Measurements from ENCODE around the gene IMMP2L.

The IMMP2L gene

GRCh38 chr7:110911632-110912031 is 650.7 kb downstream of the IMMP2L start:
- TF ChIP-seq CTCF (conservative IDR thresholded peaks at IDR 0.05), result no peak
- no peak overlapping the region for H3K27ac ChIP-seq

DNA sequence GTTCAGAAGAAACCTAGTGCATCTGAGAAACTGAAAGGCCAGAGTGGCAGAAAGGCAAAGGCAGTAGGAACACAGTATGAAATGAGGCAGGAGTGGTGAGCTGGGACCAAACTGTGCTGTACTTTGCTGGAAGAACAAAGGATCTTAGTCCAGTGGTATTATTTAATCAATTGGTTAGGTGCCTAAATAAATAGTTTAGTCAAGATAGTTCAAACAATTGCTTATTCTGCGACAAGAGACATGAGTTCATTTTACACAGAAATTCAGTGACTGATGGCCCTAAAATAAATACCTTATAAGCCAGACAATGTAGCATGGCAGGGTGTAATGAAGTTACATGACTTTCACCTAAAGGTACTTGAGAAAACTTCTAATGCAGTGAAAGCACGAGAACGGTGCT is 653.2 kb downstream of the IMMP2L start:
- H3K27ac ChIP-seq, result peak overlapping the region; percentile 52
- TF ChIP-seq CTCF (conservative IDR thresholded peaks at IDR 0.05), result no peak

GRCh38 chr7:110905773-110906566 is 656.3 kb downstream of the IMMP2L start:
- TF ChIP-seq CTCF (conservative IDR thresholded peaks at IDR 0.05), result no peak
- no peak overlapping the region for H3K27ac ChIP-seq

GRCh38 chr7:110898516-110898915 is 663.8 kb downstream of the IMMP2L start:
- H3K27ac ChIP-seq, result no peak overlapping the region
- no peak for TF ChIP-seq CTCF (conservative IDR thresholded peaks at IDR 0.05)

DNA sequence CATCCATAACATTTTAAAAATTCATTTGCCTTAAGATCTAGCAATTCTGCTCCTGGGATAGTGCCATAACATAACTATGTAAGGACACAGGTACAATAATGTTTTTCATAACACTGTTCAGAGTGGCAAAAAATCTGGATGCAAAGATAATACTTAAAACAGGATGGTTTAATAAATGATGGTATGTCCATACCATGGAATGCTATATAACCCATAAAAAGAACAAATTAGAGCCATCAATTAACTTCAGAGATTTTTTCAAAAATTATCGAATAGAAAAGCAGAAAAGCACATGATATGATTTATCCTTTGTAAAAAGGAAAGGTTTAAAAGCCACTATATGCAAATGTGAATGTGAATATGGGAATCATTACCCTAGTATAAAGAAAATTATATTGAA is 664.8 kb downstream of the IMMP2L start:
- no peak overlapping the region for H3K27ac ChIP-seq
- no peak for TF ChIP-seq CTCF (conservative IDR thresholded peaks at IDR 0.05)

DNA sequence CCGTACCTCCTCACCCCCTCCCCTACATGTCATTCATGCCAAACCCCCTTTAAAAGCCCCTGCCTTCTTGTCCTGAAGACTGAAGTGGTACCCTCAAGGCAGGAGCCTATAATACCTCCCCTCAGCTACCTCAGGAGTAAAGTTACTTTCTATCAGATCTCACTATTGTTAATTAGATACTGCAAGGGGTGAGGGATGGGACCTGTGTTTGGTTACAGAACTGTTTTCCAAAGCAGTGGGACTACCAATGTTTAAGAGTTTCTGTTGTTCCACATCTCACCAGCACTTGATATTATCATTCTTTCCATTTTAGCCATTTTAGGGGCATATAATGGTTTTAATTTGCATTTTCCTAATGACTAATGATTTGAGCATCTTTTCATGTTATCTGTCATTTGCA is 668.2 kb downstream of the IMMP2L start:
- H3K27ac ChIP-seq, result no peak overlapping the region
- TF ChIP-seq CTCF (conservative IDR thresholded peaks at IDR 0.05), result no peak

DNA sequence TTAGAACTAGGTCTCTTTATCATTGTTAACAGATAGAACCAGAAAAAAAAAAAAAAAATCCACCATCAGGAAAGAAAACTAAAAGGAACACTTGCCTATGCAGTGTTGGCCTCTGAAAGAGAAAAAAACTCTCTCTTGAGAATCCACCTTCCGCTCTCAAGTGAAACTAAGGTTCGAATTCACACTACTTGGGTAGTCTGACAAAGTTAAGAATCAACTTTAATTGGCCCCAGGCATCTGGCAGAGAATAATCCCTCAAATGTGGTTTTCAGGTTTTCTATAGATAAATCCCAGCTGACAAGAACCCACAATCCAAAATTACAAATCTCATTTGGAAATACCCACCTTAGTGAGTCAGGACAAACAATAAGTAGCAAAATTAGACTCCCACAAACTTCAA is 671.1 kb downstream of the IMMP2L start:
- TF ChIP-seq CTCF (conservative IDR thresholded peaks at IDR 0.05), result no peak
- no peak overlapping the region for H3K27ac ChIP-seq
